ENCODE measurements around the gene LGR6.
"Not testable (repeated sequence)": the region's sequence is repeated elsewhere in the genome, so short reads cannot be mapped to it uniquely, and the experiment has no call there.

Gene LGR6

DNA sequence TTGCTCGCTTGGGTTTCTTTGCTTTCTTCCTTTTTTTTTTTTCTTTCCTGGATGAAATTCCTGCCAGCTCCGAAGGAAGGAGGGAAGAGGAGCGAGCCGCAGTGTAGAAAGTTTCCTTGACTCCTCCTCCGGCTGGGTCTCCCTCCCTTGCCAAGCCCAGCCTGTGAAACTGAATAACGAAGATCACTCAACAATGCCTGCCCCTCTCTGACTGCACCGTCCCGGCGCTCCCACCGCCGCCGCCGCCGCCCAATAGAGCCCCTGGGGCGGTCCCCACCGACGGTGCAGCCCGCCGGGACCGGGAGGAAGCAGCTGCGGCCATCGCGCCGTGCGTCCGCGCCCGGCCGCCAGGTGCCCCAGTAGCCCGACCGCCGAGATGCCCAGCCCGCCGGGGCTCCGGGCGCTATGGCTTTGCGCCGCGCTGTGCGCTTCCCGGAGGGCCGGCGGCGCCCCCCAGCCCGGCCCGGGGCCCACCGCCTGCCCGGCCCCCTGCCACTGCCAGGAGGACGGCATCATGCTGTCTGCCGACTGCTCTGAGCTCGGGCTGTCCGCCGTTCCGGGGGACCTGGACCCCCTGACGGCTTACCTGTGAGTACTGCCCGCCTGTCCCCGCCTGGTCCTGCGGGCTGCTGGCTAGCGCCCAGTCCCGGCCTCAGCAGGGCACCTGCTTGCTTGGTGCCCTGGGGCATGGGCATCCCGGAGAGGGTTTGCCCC is at the start of gene LGR6:
Gene LGR6 (plus strand): TSS at position 186 of the 714 bp plus-strand sequence. CDS start 191 bp downstream, at position 377.
- TF ChIP-seq ZNF274 (IDR thresholded peaks at IDR 0.05; ENCODE audit: low read depth, low read length): no peak
- no peak within 1 kb of the TSS for H3K4me3 ChIP-seq (ENCODE audit: low read length)

GRCh38 chr1:202144402-202145067 is 49.1 kb upstream of the LGR6 start, which contains the start of gene ARL8A:
Gene ARL8A, minus strand, starts transcription at chr1:202144737. Its CDS starts 165 bp downstream, at chr1:202144572.
- peak within 1 kb of the TSS; percentile 89 for H3K4me3 ChIP-seq (ENCODE audit: low read length)
- no peak for TF ChIP-seq ZNF274 (IDR thresholded peaks at IDR 0.05; ENCODE audit: low read depth, low read length)

DNA sequence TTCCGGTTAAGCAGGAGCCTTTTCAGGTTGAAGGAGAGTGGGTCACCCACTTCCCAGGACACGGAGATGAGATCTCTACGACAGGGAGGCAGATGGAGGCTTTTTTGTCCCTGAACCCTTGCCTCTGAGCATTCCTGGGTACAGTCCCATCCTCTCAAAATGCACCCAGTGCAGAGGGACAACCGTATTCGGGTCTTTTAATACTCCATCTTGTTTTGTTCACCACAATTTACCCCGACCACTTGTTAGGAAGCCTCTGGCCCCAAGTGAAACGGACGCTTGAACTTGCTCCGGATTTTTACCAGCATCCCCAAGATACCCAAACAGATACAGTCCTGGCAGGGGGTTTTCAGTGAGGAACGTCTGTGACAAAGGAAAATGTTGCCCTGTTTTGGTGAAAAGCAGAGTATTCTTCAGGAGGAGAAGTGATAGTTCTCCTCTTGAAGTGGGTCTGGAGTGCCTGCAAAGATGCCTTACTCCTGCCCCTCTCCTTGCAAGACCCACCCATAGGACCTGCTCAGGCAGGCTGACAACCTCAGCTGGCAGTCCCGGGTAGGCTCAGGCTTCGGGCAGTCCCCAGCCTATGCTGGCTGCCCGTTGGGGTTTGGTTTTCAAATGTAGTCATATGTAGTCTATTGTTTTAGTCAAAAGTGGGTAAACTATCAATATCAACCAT is 48.4 kb upstream of the LGR6 start:
- no peak for TF ChIP-seq ZNF274 (IDR thresholded peaks at IDR 0.05; ENCODE audit: low read depth, low read length)
- peak overlapping the region; percentile 89 for H3K4me3 ChIP-seq (ENCODE audit: low read length)

DNA sequence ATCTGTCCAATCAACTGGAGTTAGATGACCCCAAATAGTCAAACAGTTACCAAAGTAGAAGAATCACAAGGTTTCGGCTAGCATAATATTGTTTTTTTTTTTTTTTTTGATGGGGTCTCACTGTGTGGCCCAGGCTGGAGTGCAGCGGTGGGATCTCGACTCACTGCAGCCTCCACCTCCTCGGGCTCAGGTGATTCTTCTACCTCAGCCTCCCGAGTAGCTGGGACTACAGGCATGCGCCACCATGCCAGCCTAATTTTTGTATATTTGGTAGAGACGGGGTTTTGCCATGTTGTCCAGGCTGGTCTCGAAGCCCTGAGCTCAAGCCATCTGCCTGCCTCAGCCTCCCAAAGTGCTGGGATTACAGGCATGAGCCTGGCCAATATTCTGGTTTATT is 47.9 kb upstream of the LGR6 start:
- not testable (repeated sequence) for H3K4me3 ChIP-seq (ENCODE audit: low read length)

GRCh38 chr1:202146279-202146678 is 47.3 kb upstream of the LGR6 start:
- no peak overlapping the region for H3K4me3 ChIP-seq (ENCODE audit: low read length)
- no peak for TF ChIP-seq ZNF274 (IDR thresholded peaks at IDR 0.05; ENCODE audit: low read depth, low read length)

DNA sequence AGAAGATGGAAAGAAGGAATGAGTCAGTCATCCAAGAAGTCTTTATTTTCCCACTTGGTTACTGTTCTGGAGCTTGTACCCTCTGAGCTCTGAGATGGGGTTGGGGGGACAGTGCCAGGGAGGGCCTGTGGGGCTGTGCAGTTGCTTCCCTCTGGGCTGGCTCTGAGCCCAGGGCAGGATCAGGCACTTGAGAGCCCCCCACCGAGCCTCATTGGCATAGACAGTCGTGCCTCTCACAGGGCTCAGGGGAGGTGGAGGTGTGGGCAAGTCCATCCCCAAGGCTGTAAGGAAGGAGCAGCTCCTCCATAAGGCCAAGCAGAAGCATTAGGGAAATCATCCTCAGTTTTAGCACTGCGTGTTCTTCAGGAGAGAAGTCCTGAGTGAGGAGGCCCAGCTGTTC is 46.6 kb upstream of the LGR6 start:
- TF ChIP-seq ZNF274 (IDR thresholded peaks at IDR 0.05; ENCODE audit: low read depth, low read length): no peak
- no peak overlapping the region for H3K4me3 ChIP-seq (ENCODE audit: low read length)

DNA sequence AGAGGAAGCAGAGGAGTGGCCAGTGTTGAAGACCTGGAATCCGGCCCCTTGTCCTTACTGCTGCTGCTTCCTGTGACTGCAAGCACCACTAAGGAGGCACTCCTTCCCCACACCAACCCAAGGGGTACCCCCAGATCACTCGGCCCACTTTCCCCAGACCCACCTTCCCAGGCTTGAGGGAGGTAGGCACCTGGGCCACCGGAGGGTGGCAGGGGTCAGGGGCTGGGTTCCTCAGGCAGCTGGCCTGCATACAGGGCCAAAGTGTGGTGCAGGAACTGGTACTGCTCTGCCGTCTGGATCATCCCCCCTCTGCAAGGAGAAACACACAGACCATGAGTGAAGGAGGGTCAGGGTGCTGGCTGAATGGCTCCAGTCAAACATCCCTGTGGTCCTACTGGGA is 45.2 kb upstream of the LGR6 start:
- no peak for TF ChIP-seq ZNF274 (IDR thresholded peaks at IDR 0.05; ENCODE audit: low read depth, low read length)
- H3K4me3 ChIP-seq (ENCODE audit: low read length): no peak overlapping the region

GRCh38 chr1:202149566-202149965 is 44.0 kb upstream of the LGR6 start:
- TF ChIP-seq ZNF274 (IDR thresholded peaks at IDR 0.05; ENCODE audit: low read depth, low read length): no peak
- H3K4me3 ChIP-seq (ENCODE audit: low read length): no peak overlapping the region

DNA sequence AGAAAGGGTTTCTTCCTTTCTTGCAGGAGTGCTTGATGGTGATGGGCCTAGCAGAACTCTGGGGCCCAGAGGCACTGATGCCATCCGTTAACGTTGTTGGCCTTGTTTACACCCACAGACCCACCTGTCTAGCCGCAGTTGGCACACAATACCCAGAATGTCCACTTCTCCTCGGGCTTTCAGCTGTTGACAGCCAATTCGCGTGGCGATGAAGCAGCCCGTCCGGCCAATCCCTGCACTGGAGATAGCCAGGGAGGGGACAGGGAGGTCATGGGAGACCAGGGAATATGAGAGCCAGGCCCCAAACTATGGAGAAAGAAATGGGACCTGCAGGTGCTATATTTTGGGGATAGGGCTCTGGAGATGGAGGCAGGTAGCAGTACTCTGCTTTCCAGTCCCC is 43.4 kb upstream of the LGR6 start:
- TF ChIP-seq ZNF274 (IDR thresholded peaks at IDR 0.05; ENCODE audit: low read depth, low read length): no peak
- H3K4me3 ChIP-seq (ENCODE audit: low read length): no peak overlapping the region

DNA sequence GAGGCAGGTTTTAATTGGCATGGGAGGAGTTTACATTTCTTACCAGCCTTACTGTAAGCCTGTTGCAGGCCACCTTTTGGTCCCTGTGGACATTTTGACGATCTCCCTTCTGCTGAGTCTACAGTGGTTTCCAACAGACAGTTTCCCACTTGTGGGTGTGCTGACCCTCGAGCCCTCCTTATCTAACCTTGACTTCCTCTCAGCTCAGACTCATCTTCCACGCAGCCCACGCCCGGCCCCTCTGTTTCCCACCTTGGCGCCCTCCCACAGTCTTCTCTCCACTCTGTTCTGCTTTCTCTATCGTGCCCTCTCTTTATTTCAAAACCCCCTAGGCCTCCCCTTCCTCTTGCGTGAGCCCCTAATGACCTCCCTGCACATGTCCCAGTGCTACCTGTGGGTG is 43.0 kb upstream of the LGR6 start:
- H3K4me3 ChIP-seq (ENCODE audit: low read length): no peak overlapping the region
- no peak for TF ChIP-seq ZNF274 (IDR thresholded peaks at IDR 0.05; ENCODE audit: low read depth, low read length)

DNA sequence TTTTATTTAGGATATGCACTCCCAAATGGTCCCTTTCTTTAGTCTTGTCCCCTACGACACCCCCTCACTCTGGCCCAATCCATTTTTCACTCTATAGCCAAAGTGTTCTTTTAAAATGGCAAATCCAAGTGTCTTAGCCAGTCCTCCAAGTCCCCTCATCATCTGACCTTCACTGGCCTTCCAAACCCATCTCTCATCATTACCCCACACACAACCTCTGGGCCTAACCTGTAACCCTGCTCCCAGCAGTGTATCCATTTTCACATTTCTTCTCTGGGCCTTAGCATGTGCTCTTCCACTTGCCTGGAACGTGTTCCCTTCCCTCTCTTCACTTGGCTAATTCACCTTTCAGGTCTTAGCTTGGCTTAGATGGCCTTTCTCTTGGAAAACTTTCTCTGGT is 42.6 kb upstream of the LGR6 start:
- H3K4me3 ChIP-seq (ENCODE audit: low read length): no peak overlapping the region
- TF ChIP-seq ZNF274 (IDR thresholded peaks at IDR 0.05; ENCODE audit: low read depth, low read length): no peak

- no peak for TF ChIP-seq ZNF274 (IDR thresholded peaks at IDR 0.05; ENCODE audit: low read depth, low read length)
- no peak overlapping the region for H3K4me3 ChIP-seq (ENCODE audit: low read length)
These were observed 41.2 kb upstream of the LGR6 start for GRCh38 chr1:202152399-202152798.

- no peak for TF ChIP-seq ZNF274 (IDR thresholded peaks at IDR 0.05; ENCODE audit: low read depth, low read length)
- H3K4me3 ChIP-seq (ENCODE audit: low read length): no peak overlapping the region
These were observed 40.3 kb upstream of the LGR6 start for GRCh38 chr1:202153284-202153683.

DNA sequence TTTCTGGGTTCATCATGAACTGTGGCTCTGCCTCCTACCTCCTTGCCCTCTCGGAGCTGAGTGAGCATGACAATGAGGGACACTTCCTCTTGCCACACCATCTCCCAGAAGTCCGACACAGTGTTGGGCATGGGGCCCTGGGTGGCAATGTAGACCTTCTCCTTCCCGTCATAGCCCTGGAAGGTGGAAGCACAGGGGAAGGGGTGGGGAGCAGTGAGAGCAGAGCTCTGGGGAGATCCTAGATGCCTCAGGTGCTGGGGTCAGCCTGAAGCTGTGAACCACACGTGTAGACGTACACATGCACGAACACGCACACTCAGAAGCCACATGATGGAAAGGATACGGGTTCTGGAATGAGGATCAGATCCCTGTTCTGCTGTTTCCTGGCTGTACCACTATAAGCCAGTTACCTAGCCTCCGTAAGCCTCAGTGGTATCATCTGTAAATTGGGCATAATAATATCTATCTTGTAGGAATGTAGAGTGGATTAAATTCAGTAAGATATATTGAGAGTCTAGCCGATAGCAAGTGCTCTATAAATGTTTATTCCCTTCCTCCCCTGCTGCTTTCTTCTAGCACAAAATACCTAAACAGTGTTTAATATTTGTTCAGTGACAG is 39.3 kb upstream of the LGR6 start:
- H3K4me3 ChIP-seq (ENCODE audit: low read length): no peak overlapping the region
- TF ChIP-seq ZNF274 (IDR thresholded peaks at IDR 0.05; ENCODE audit: low read depth, low read length): no peak

Measured in GM08714 (cell line).